HG03469 (cell line): ENCODE data around the gene ZC3HAV1.
"Not testable (repeated sequence)": the region's sequence is repeated elsewhere in the genome, so short reads cannot be mapped to it uniquely, and the experiment has no call there.

ENCODE experiments used
- ATAC-seq: cut with Tn5 transposase; IDR thresholded peaks from one replicate; pipeline ENCODE4 v1.9.1; 2021; ENCODE audit warnings: mild to moderate bottlenecking, moderate library complexity, moderate number of reproducible peaks; ENCODE audit not compliant: unreplicated experiment

ZC3HAV1 gene

DNA sequence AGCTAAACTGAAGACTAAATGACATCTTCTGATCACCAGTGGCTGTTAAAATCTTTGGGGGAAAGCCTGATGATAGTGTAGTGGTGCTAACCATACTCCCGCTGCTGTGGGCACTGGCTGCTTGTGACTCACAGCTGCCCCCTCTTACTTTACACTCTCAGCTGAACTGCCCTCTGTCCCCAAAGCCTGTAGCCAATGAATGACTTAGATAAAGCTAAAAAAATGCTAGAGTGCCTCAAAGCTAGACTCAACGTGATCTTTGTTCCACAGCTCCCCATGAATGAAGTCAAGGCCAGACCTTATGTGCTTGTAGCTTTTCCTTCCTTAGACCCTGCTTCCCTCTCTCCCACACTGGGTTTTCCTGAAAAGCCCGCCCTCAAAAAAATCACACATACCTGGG is 80.2 kb downstream of the ZC3HAV1 start:
- no peak for ATAC-seq

GRCh38 chr7:139026551-139026950 is 83.0 kb downstream of the ZC3HAV1 start:
- ATAC-seq: no peak

DNA sequence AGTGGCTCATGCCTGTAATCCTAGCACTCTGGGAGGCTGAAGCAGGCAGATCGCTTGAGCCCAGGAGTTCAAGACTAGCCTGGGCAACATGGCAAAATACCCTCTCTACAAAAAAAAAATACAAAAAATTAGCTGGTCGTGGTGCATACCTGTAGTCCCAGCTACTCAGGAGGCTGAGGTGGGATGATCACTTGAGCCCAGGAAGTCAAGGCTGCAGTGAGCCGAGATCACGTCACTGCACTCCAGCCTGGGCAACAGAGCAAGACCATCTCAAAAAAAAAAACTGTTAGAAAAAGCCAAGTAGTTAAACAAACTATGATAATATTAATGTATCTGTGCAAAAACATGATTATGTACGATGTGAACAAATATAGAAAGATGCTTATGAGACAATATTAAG is 83.7 kb downstream of the ZC3HAV1 start:
- ATAC-seq: not testable (repeated sequence)

GRCh38 chr7:139023076-139023475 is 86.4 kb downstream of the ZC3HAV1 start:
- no peak for ATAC-seq

DNA sequence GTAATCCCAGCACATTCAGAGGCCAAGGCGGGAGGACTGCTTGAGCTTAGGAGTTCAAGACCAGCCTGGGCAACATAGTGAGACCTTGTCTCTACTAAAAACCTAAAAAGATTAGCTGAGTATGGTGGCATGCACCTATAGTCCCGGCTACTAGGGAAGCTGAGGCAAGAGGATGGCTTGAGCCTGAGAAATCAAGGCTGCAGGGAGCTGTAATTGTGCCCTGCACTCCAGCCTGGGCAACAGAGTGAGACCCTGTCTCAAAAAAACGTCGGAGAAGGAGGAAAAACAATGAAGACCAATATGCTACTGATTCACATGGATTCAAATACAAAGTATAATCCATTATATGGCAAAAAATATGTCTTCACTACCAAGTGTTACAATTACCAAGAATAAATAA is 87.2 kb downstream of the ZC3HAV1 start:
- ATAC-seq: no peak

DNA sequence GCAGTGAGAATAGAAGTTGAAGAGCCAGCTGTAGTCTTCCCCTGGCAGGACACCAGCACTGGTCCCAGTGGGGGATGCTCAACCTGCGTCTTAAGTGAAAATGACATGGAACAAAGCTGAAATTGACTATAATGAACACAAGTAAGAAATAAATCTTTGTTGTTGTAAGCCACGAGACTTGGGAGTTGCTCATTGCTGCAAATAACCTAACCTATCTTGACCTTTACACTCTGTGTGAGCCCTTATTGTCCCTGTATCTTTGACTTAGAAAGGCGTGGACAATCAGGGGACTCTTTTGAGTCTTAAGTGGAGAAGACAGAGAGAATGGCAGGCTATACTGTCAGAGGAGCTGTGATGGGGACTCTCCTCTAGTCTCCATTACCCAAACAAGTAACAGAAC is 90.6 kb downstream of the ZC3HAV1 start:
- no peak for ATAC-seq

DNA sequence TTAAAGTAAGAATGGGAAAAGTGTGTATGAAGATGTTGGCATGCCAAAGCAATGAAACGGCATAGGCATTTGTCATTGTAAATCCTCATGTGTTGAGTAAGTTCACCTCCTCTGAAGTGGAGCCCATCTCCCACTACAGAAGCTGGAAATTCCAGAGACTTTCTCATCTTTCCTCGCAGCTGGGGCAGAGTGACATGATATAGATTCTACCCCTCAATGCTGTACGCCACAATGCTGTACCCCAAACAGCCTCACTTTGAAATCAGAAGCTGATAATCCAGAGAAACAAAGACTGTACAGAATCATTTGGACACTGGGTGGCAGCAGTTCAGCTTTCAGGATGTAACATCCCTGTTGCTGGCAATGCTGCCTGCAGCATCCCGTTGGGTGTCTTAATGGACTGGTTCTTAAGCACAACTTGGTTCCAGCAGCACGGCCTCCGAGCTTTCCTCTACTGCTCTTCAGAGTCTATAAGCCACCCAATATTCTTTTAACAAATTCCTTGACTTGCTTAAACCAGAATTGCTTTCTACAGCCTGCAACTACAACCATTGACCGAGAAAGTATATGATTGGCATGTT is 92.5 kb downstream of the ZC3HAV1 start:
- ATAC-seq: peak; percentile 89

DNA sequence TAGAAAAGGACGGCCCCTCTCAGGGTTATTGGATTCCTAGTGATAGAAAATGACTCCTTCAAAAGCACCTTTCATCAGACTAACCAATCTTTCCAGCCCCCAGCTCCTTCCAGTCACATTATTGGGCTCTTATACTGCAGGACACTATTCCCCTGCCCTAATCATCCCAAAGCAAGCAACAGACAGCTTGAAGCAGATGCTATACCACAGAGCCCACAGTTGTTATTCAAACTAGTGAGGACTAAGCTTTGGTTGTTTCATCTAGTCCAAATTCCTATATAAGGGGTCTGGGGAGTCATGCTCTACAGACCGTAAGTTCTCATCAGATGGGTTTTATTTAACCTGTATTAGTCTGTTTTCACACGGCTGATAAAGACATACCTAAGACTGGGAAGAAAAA is 98.1 kb downstream of the ZC3HAV1 start:
- no peak for ATAC-seq

GRCh38 chr7:139004321-139005090 is 105.0 kb downstream of the ZC3HAV1 start:
- no peak for ATAC-seq

GRCh38 chr7:138999414-138999813 is 110.1 kb downstream of the ZC3HAV1 start:
- no peak for ATAC-seq
